CD4-positive, alpha-beta T cell treated with Interleukin-21 for 1 hour (primary cell): ENCODE results near the gene DCPS.
"Not testable (repeated sequence)": the region's sequence is repeated elsewhere in the genome, so short reads cannot be mapped to it uniquely, and the experiment has no call there.

Experiments
- DNase-seq: peaks from one replicate; pipeline ENCODE4 v3.0.0-alpha.2; 2020

DCPS gene

DNA sequence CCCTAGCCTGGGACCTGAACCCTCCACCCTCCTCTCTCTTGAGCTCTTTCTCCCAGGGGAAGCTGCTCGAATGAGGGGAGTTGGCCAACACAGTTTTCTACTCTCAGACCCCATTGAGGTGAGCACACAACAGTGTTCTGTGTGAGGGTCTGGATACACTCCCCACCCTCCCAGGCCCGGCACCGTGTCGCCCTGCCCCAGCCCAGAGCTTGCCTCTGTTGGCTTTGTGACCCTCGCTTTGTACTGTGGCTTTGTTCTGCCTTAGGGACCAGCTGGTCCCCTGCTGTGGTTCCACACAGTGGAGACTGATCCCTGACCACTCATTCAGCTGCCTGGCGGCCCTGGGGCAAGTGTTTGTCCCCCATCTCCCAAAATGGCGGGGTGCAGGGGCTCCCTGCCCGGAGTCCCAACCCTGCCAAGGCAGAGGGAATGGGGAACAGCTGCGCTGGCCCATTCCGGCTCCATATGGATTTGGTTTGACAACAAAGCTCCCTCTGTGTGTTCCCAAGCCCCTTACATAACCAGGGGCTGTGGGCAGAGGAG lies 59.9 kb downstream of the DCPS start:
- DNase-seq = no peak

- DNase-seq = not testable (repeated sequence)
These were observed 60.9 kb downstream of the DCPS start for GRCh38 chr11:126364735-126365134.

GRCh38 chr11:126365508-126365907 lies 61.6 kb downstream of the DCPS start:
- DNase-seq = not testable (repeated sequence)

- DNase-seq = no peak
These were observed 62.4 kb downstream of the DCPS start for GRCh38 chr11:126366064-126366822.

DNA sequence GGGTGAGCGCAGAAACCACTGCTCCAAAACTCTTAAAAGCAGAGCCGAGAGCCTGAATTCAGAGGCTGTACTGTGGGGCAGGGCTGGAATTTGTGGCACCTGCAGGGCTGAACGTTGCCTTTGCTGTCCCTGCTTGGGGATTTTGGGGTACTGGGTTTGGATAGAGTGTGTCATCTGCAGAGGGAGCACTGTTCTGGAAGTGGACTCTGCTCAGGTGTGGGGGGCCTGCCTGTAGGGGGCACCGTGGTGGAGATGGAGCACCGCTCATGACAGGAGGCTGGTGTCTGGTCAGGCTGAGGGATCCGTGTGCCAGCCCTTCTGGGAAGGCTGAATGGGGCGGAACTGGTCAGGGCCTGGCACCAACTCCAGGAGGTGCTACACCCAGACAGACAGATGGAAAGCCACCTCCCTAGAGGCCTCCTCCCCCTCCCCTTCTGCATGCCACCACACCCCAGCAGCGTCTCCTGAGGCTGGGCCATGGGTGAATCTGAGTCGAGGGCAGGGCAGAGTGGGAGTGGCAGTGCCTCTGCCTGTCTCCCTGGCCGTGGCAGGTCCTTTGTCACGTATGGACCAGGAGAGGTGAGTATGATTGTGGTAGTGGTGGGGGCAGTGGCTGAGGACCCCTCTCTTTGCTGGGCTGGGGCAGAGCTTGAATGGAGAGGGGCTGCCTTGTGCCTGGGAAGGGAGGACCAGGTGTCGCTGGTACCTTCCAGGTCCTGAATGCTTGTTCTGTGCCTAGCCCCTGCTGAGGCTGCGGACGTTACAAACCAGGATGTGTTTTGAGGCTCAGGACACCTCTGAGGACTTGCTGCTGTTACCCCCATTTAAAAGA lies 63.2 kb downstream of the DCPS start:
- not testable (repeated sequence) for DNase-seq

DNA sequence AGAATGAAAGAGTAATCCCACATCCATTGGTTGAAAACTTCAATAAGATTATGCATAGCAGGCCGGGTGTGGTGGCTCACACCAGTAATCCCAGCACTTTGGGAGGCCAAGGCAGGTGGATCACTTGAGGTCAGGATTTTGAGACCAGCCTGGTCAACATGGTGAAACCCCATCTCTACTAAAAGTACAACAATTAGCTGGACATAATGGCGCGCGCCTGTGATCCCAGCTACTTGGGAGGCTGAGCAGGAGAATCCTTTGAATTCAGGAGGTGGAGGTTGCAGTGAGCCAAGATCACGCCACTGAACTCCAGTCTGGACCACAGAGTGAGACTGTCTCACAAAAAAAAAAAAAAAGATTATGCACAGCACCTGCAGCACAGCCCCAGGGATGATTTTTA lies 63.9 kb downstream of the DCPS start:
- not testable (repeated sequence) for DNase-seq

DNA sequence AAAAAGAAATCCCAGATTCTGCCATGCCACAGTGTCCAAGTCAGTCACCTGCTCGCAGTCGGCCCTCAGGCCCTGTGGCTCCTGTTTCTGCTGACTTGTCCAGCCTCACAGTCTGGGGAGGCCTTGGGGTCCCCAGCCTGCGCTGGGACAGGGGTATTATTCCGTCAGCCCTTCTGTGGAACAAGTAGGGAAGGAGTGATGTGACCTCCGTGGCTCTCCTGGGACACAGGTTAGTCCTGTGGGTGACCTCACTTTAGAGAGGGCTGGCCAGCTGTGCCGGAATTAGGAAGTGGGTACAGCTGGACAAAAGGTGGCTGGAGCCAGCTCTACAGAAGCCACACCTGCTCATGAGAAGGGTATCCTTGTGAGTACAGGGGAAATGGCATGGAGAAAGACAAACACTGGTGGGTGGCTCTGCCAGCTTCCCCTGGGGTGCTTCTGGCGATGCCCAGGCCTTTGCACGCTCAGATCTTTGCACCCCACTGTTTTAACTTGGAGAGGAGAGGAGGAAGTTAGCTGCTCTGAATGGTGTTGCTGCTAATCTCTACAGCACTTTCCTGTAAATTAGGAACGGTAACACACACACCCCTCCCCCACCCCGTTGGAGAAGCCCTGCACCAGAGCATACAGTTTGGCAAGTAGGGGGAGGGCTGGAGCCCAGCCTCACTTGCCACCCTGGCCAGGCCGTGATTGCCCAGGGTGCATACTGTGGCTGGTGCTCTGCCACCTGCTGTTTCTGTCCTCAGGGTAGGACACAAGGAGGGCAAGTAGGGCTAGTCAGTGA lies 64.7 kb downstream of the DCPS start:
- not testable (repeated sequence) for DNase-seq

DNA sequence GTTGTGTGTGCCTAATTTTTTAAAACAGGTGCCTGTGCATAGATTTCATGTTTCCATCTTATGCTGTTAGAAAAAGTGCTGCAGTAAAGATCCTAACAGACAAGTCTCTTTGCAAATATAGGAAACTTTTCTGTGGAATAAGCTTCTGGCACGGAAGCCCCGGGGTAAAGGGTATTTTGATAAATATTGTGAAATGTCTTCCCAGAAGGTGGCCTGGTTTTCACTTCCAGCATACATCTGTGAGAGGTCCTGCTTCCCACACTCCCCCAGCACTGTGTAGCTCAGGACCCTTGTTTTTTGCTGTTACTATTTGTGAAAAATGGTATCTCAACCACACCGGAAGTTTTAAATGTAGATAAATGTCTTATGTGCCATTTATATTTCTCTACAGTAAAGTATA lies 66.2 kb downstream of the DCPS start:
- DNase-seq = no peak

GRCh38 chr11:126371595-126371994 lies 67.7 kb downstream of the DCPS start:
- DNase-seq = no peak

GRCh38 chr11:126373389-126374066 lies 69.7 kb downstream of the DCPS start:
- not testable (repeated sequence) for DNase-seq

DNA sequence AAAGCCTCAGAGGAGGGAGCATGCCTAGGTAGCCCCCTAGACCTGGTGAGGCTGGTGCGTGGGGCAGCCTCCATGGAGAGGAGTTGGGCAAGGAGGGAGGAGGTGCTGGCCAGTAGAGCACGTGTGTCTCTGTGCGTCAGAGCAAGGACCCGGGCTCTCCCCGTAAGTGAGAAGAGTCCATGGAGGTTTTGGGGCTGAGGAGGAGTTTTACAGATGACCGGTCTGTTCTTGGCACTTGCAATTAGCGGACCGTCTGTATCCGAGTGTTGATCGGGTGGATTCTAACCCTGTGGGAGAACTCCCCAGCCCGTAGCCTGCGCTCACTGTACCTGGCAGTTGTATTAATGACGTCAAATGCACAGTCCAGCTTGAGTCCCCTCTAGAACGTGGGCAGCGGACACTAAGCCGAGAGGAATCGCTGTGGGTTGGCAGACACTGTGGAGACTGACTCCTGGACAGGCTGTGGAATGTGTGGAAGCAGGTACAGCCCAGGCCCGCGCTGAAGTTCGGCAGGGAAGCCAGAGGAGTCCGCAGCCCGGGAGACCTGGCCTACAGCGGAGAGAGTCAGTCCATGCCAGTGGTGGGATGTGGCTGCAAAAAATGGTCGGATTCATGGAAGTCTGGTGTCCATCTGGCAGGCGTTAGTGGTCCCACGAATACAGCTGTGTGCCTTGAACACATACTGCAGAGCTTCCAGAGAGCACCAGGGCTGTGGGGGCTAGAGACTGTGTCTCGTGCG lies 70.9 kb downstream of the DCPS start:
- not testable (repeated sequence) for DNase-seq

- no peak for DNase-seq
These were observed 71.9 kb downstream of the DCPS start for GRCh38 chr11:126375726-126376125.

GRCh38 chr11:126378763-126379162 lies 74.9 kb downstream of the DCPS start:
- no peak for DNase-seq

DNA sequence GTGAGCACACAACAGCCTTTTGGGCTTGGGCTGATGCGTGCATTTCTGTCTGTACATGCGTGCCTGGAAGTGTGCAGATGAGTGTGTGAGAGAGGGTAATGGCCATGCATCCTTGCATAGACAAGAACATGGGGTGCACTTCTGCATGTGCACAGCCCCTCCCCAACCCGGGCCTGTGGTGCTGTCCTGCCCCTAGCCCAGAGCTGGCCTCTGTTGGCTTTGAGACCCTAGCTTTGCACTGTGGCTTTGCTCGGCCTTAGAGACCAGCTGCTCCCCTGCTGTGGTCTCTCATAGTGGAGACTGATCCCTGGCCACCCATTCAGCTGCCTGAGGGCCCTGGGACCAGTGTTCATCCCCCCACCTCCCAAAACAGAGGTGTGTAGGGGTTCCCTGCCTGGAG lies 77.0 kb downstream of the DCPS start:
- DNase-seq = no peak

GRCh38 chr11:126381960-126382359 lies 78.1 kb downstream of the DCPS start:
- not testable (repeated sequence) for DNase-seq

GRCh38 chr11:126382641-126383040 lies 78.8 kb downstream of the DCPS start:
- DNase-seq = not testable (repeated sequence)

DNA sequence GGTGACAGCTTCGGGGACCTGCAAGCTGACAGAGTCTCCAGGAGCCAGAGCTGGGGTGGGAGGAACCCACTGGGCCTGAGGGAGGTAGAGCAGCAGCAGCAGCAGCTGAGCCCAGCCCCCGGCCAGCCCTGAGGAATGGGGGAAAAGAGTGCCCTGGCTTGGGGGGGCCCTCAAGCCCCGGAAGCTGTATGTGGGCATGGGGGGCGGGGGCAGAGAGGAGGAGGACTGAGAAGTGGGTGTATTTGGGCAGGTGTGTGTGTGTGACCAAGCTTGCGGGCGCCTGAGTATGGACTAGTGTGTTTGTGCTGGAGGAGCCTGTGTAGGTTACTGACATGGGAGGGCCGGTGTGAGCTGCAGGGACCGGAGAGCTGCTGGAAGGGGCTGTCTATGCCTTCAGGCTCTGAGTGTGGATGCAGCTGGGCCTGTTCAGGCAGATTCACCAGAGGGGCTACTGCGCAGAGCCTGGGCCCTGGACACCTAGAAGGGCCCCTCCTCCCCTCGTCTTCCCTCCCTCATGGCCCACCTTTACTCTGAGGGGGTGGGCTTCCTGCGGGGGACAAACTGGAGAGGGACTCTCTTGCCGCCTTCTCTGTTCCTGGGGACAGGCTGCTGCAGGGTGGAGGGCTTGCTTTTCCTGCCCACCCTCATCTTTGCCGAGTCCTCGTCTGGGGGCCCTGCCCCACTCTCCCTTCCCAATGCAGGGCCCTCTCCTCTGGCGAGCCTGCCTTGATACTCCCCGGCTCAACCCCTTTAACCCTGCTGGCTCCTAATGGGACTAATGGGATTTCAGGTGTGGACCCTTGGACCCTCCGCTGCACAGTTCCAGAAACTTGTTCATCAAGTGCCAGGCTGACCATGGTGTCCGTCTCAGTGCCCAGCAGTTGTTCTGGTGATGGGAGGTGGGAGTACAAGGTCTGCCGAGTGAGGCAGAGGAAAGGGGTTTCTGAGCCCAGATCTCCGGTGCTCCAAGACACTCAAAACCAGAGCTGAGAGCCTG lies 79.8 kb downstream of the DCPS start:
- no peak for DNase-seq

DNA sequence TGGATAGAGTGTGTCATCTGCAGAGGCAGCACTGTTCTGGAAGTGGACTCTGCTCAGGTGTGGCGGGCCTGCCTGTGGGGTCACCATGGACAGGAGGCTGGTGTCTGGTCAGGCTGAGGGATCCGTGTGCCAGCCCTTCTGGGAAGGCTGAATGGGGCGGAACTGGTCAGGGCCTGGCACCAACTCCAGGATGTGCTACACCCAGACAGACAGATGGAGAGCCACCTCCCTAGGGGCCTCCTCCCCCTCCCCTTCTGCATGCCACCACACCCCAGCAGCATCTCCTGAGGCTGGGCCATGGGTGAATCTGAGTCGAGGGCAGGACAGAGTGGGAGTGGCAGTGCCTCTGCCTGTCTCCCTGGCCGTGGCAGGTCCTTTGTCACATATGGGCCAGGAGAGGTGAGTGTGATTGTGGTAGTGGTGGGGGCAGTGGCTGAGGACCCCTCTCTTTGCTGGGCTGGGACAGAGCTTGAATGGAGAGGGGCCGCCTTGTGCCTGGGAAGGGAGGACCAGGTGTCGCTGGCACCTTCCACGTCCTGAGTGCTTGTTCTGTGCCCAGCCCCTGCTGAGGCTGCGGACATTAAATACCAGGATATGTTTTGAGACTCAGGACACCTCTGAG lies 80.7 kb downstream of the DCPS start:
- DNase-seq = no peak

DNA sequence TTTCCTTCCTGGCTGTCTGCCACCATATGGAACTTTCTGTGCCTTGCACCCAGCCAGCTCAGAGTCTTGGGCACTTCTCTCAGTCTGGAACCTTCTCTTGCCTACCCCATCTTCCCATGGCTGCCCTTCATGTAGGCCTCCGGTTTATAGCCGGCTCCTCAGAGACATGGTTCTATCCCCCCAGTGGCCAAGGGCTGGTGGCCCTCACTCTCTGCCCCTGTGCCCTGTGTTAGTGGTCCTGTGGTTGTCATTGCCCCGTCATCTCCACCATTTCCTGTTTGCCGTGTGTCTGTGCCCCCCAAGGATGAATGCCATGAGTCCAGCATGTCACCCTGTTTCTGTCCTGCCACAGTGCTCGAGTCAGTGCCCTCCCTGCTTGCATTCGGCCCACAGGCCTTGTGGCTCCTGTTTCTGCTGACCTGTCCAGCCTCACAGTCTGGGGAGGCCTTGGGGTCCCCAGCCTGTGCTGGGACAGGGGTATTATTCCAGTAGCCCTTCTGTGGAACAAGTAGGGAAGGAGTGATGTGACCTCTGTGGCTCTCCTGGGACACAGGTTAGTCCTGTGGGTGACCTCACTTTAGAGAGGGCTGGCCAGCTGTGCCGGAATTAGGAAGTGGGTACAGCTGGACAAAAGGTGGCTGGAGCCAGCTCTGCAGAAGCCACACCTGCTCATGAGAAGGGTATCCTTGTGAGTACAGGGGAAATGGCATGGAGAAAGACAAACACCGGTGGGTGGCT lies 82.3 kb downstream of the DCPS start:
- DNase-seq = no peak
